Measurements from ENCODE around the gene DCTD.

The DCTD gene

GRCh38 chr4:182866746-182867145, 50.4 kb downstream of the DCTD start:
- ChIA-PET CTCF (interaction anchor here (0.9 kb wide), 1 partner anchor 395 kb away, joined by 3 read pairs; no protein-coding TSS in a partner anchor), POLR2A (no interaction called here)
- TF ChIP-seq ZBTB26 (tag by site-specific recombination; optimal IDR thresholded peaks at IDR 0.05) (no peak), ZIC2 (tag by site-specific recombination; IDR thresholded peaks at IDR 0.05) (peak; percentile 24; the same call in 1 of the 2 replicates)

GRCh38 chr4:182863501-182863900, 53.7 kb downstream of the DCTD start:
- Histone ChIP-seq H3K36me3 (ENCODE audit: control insufficient read depth in 2 of 2, insufficient read depth in 1 of 2, low read length in 2 of 2) (no peaks in the 10 kb centered on the region), H3K4me3 (ENCODE audit: low read depth, low read length) (no peak overlapping the region), H3K9me3 (ENCODE audit: control insufficient read depth, insufficient read depth, low read depth, low read length) (no peaks in the 10 kb centered on the region), H3K27ac (ENCODE audit: extremely low read depth, low read depth, low read length) (no peak overlapping the region), H3K4me1 (ENCODE audit: control insufficient read depth, insufficient read depth, low read length) (peaks cover 4% of the 10 kb centered on the region; the same call in 1 of the 2 replicates)
- POLR2A ChIA-PET = no interaction called here
- TF ChIP-seq ZNF398 (tag by site-specific recombination; IDR thresholded peaks at IDR 0.05) (peak; percentile 46; the same call in 1 of the 2 replicates), ZNF211 (tag by site-specific recombination; IDR thresholded peaks at IDR 0.05; ENCODE audit: low read depth) (no peak)
- CTCF ChIA-PET = no interaction called here

More at GRCh38 chr4:182866746-182867145, 50.4 kb downstream of the DCTD start:
- H3K36me3 ChIP-seq (ENCODE audit: control insufficient read depth in 2 of 2, insufficient read depth in 1 of 2, low read length in 2 of 2) = no peaks in the 10 kb centered on the region
- H3K9me3 ChIP-seq (ENCODE audit: control insufficient read depth, insufficient read depth, low read depth, low read length) = no peaks in the 10 kb centered on the region
- no peak overlapping the region for H3K4me3 ChIP-seq (ENCODE audit: low read depth, low read length)
- no peak overlapping the region for H3K27ac ChIP-seq (ENCODE audit: extremely low read depth, low read depth, low read length)
- peaks cover 4% of the 10 kb centered on the region; the same call in 1 of the 2 replicates for H3K4me1 ChIP-seq (ENCODE audit: control insufficient read depth, insufficient read depth, low read length)

- ChIA-PET CTCF (no interaction called here), POLR2A (no interaction called here)
- Histone ChIP-seq H3K9me3 (ENCODE audit: control insufficient read depth, insufficient read depth, low read depth, low read length) (no peaks in the 10 kb centered on the region), H3K4me3 (ENCODE audit: low read depth, low read length) (no peak overlapping the region), H3K27ac (ENCODE audit: extremely low read depth, low read depth, low read length) (no peak overlapping the region), H3K4me1 (ENCODE audit: control insufficient read depth, insufficient read depth, low read length) (peaks cover 4% of the 10 kb centered on the region; the same call in 1 of the 2 replicates), H3K36me3 (ENCODE audit: control insufficient read depth in 2 of 2, insufficient read depth in 1 of 2, low read length in 2 of 2) (no peaks in the 10 kb centered on the region)
- TF ChIP-seq ZBTB11 (tag by site-specific recombination; conservative IDR thresholded peaks at IDR 0.05; ENCODE audit: low read depth) = no peak
- no peak for TF ChIP-seq ZNF473 (tag by site-specific recombination; IDR thresholded peaks at IDR 0.05)
- TF ChIP-seq ZBTB20 (tag by site-specific recombination; IDR thresholded peaks at IDR 0.05) = no peak
- no peak for TF ChIP-seq ZNF513 (tag by site-specific recombination; IDR thresholded peaks at IDR 0.05)
- TF ChIP-seq ZNF2 (tag by site-specific recombination; IDR thresholded peaks at IDR 0.05) = no peak
Observed at GRCh38 chr4:182862921-182863320, 54.3 kb downstream of the DCTD start.
